OCI-LY7 (cell line): ENCODE data around the gene LCAT. TPM values are rescaled to one million over a fixed set of nuclear protein-coding genes. Genes with fewer than 3 reads are reported as not detected.

Experiments
- BruUV-seq: library from RNA; stranded (reverse); fragments of 400-500 nt; replicated peaks from 2 replicates; lab custom pipeline; 2021; lab: Mats Ljungman, UMichigan
- CTCF ChIA-PET: fragments of 300-600 bp; sonication (Branson Sonifier 250); formaldehyde crosslinking; loops from one replicate; lab custom pipeline; 2022; ENCODE audit warnings: antibody characterized with exemption; ENCODE audit not compliant: unreplicated experiment; lab: Charles Lee
- POLR2A ChIA-PET: fragments of 300-600 bp; sonication (Branson Sonifier 250); formaldehyde crosslinking; loops from one replicate; lab custom pipeline; 2022; ENCODE audit warnings: antibody characterized with exemption; lab: Charles Lee
- DNase-seq: peaks from one replicate; pipeline ENCODE4 v3.0.0-alpha.2; 2015; ENCODE audit warnings: low spot score
- H2AFZ ChIP-seq: fragments of 200-600 bp; sonication (generic), shearing (Covaris generic); 2 replicates; pipeline ENCODE4 v1.6.1; 2014; ENCODE audit warnings: mild to moderate bottlenecking, antibody characterized with exemption, low read length, moderate library complexity
- H3K27ac ChIP-seq: fragments of 200-600 bp; sonication (generic); 2 replicates; pipeline ENCODE4 v1.5.1; 2014; ENCODE audit warnings: mixed run types, low read depth, mild to moderate bottlenecking, moderate library complexity, low read length, inconsistent platforms; ENCODE audit not compliant: poor library complexity, severe bottlenecking
- H3K36me3 ChIP-seq: fragments of 200-600 bp; sonication (generic); 2 replicates; pipeline ENCODE4 v1.6.1; 2014; ENCODE audit warnings: mild to moderate bottlenecking, antibody characterized with exemption, low read length, moderate library complexity, mixed read lengths; ENCODE audit not compliant: insufficient read depth
- H3K4me1 ChIP-seq: fragments of 200-600 bp; sonication (generic); 2 replicates; pipeline ENCODE4 v1.5.1; 2014; ENCODE audit warnings: mild to moderate bottlenecking, low read length; ENCODE audit not compliant: insufficient read depth, poor library complexity, severe bottlenecking
- H3K4me2 ChIP-seq: fragments of 200-600 bp; sonication (generic); 2 replicates; pipeline ENCODE4 v1.6.1; 2014; ENCODE audit warnings: mild to moderate bottlenecking, low read length
- H3K4me3 ChIP-seq: fragments of 200-600 bp; sonication (generic); 2 replicates; pipeline ENCODE4 v1.5.1; 2014; ENCODE audit warnings: mild to moderate bottlenecking, low read depth, low read length; ENCODE audit not compliant: poor library complexity, severe bottlenecking
- H3K79me2 ChIP-seq: fragments of 200-600 bp; sonication (generic); 2 replicates; pipeline ENCODE4 v1.6.1; 2016; ENCODE audit warnings: low read depth, mild to moderate bottlenecking, low read length, moderate library complexity, mixed read lengths; ENCODE audit not compliant: insufficient read depth
- H3K9me2 ChIP-seq: fragments of 200-600 bp; sonication (generic); 2 replicates; pipeline ENCODE4 v1.6.1; 2016; ENCODE audit warnings: mild to moderate bottlenecking, low read length, mixed read lengths; ENCODE audit not compliant: insufficient read depth
- H3K9me3 ChIP-seq: fragments of 200-600 bp; sonication (generic); 2 replicates; pipeline ENCODE4 v1.6.1; 2014; ENCODE audit warnings: mild to moderate bottlenecking, mixed run types, low read length, mixed read lengths
- H4K20me1 ChIP-seq: fragments of 200-600 bp; sonication (generic); 2 replicates; pipeline ENCODE4 v1.6.1; 2014; ENCODE audit warnings: mild to moderate bottlenecking, antibody characterized with exemption, low read length, moderate library complexity, mixed read lengths; ENCODE audit not compliant: insufficient read depth
- EZH2phosphoT487 ChIP-seq: fragments of 200-600 bp; sonication (generic); IDR thresholded peaks from 2 replicates; pipeline ENCODE4 v1.6.1; 2018; ENCODE audit warnings: low read depth, borderline replicate concordance, mild to moderate bottlenecking, mixed run types, antibody characterized with exemption, low read length, moderate library complexity, mixed read lengths
- intact Hi-C: fragments of 100-400 bp; cut with micrococcal nuclease; formaldehyde crosslinking; loops from one replicate; pipeline ENCODE4 v1.10.0; 2022; ENCODE audit not compliant: unreplicated experiment
- total RNA-seq, 2 experiments: library from RNA; depleted of rRNA in 1 of 2; stranded (reverse); fragments of >200 nt in 1 of 2; shearing (Covaris generic) in 1 of 2; gene quantifications; 2 replicates each; pipeline ENCODE4 v1.2.3, GENCODE V29; 2014 to 2022
- TF ChIP-seq, protein P1 (sequence below): fragments of 200-600 bp; sonication (generic); conservative IDR thresholded peaks from 2 replicates; pipeline ENCODE4 v1.5.1; 2014; ENCODE audit warnings: mild to moderate bottlenecking, antibody characterized with exemption, low read length, moderate library complexity, mixed read lengths

Gene LCAT
- total RNA-seq, 2 experiments from 2014 or later, result 4.4 to 9.8 TPM

DNA sequence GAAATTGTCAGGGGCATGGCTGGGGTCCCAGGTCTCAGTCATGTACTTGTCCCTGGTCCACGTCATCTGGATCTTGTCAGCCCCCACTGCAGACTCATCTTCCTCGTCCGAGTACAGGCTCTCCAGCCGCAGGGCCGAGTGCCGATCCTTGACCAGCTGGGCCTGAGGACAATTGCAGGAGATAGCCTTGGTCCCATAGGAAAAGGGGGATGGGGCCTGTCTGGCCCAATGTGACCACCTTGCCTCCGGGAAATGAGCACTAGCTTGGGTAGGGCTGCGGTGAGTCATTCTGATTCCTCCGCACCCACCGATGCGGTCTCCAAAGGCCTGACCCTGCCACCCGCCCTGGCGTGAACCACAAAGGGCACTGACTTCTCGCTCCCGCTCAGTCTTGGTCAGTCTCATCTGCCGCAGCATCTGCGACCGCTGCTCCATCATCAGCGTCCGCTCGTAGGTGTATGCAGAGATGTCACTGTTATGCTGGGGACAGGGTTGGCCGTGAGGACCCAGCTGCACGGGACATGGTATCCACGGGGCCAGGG is 1.5 kb upstream of the LCAT start:
- no TSS peak for BruUV-seq
- POLR2A ChIA-PET, result interaction anchor here (0.6 kb wide), 1 partner anchor 56 kb away, joined by 4 read pairs; no protein-coding TSS in a partner anchor
- CTCF ChIA-PET, result no interaction called here

DNA sequence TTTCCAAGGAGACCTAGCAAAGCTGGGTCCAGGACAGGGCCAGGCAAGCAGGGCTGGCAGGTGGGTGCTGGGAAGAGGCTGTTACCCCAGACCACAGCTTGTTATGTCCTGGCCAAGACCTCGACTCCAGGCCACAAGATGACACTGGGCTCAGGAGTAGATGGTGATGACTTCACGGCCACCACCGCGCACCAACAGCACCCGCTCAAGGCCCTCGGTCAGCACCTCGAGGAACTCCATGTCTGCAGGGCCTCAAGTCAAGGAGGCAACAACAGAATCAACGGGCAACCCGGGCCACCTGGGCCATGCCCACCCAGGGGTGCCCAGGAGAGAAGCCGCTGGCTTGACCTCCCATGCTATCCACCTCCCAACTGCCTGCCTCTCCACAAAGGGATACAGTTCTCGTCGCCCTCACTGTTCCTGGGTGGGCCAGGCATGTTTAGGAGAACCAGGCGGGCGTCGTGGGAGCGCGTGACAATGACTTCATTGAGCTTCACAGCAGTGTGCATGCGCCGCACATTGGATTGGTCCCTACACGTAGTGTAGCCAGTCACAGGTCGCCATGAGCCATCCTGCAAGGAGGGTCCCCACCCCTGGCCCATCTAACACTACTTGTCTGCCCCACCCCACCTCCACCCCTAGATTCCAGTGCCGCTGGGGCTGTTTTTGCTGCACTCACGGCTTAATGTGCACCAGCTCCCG is 921 bp upstream of the LCAT start:
- CTCF ChIA-PET, result no interaction called here
- intact Hi-C loops, result no loop called here
- H3K4me2 ChIP-seq, result no peak overlapping the region

More for the DNA sequence above, 1.5 kb upstream of the LCAT start:
- Histone ChIP-seq H3K4me1 (peaks cover 8% of the 10 kb centered on the region), H4K20me1 (no peaks in the 10 kb centered on the region), H3K27ac (no peak overlapping the region), H3K4me3 (no peak overlapping the region), H3K4me2 (no peak overlapping the region), H3K36me3 (no peaks in the 10 kb centered on the region), H3K79me2 (no peaks in the 10 kb centered on the region), H2AFZ (no peak overlapping the region), H3K9me2 (no peaks in the 10 kb centered on the region), H3K9me3 (no peaks in the 10 kb centered on the region)
- TF ChIP-seq EZH2phosphoT487, result no peak
- TF ChIP-seq, protein P1, sequence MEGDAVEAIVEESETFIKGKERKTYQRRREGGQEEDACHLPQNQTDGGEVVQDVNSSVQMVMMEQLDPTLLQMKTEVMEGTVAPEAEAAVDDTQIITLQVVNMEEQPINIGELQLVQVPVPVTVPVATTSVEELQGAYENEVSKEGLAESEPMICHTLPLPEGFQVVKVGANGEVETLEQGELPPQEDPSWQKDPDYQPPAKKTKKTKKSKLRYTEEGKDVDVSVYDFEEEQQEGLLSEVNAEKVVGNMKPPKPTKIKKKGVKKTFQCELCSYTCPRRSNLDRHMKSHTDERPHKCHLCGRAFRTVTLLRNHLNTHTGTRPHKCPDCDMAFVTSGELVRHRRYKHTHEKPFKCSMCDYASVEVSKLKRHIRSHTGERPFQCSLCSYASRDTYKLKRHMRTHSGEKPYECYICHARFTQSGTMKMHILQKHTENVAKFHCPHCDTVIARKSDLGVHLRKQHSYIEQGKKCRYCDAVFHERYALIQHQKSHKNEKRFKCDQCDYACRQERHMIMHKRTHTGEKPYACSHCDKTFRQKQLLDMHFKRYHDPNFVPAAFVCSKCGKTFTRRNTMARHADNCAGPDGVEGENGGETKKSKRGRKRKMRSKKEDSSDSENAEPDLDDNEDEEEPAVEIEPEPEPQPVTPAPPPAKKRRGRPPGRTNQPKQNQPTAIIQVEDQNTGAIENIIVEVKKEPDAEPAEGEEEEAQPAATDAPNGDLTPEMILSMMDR, result no peak
- intact Hi-C loops, result no loop called here
- DNase-seq, result no peak

More for the DNA sequence above, 921 bp upstream of the LCAT start:
- Histone ChIP-seq H2AFZ (no peak overlapping the region), H3K4me3 (no peak overlapping the region), H3K4me1 (peaks cover 12% of the 10 kb centered on the region), H3K9me2 (no peaks in the 10 kb centered on the region), H3K79me2 (no peaks in the 10 kb centered on the region), H3K27ac (no peak overlapping the region), H3K9me3 (no peaks in the 10 kb centered on the region), H3K36me3 (no peaks in the 10 kb centered on the region), H4K20me1 (no peaks in the 10 kb centered on the region)
- TF ChIP-seq, protein P1, result no peak
- no peak for TF ChIP-seq EZH2phosphoT487
- DNase-seq, result no peak
- no TSS peak for BruUV-seq
- POLR2A ChIA-PET, result no interaction called here
